AG09319 (cell line): ENCODE measurements around the gene UGT1A3.

ENCODE experiments used
- DNase-seq: peaks from one replicate; pipeline ENCODE4 v3.0.0-alpha.2; 2010; ENCODE audit warnings: low read depth; ENCODE audit errors: extremely low read depth
- CTCF ChIP-seq: IDR thresholded peaks from 2 replicates; pipeline ENCODE4 v1.5.1; 2011; ENCODE audit warnings: low read depth, mild to moderate bottlenecking, inconsistent platforms, low read length, moderate library complexity

Gene UGT1A3

GRCh38 chr2:233778030-233778429, 49.2 kb downstream of the UGT1A3 start, which contains the start of gene MROH2A:
MROH2A (plus strand) TSS chr2:233778330; CDS start chr2:233779359, 1,029 bp downstream.
- DNase-seq, result no peak
- no peak for TF ChIP-seq CTCF

- DNase-seq, result no peak
- TF ChIP-seq CTCF, result no peak
Measured at GRCh38 chr2:233779722-233780121, 50.9 kb downstream of the UGT1A3 start.

- TF ChIP-seq CTCF, result no peak
- DNase-seq, result no peak
Measured at GRCh38 chr2:233780771-233781170, 51.9 kb downstream of the UGT1A3 start.

GRCh38 chr2:233789554-233789953, 60.7 kb downstream of the UGT1A3 start:
- DNase-seq, result no peak
- no peak for TF ChIP-seq CTCF

GRCh38 chr2:233791151-233791882, 62.5 kb downstream of the UGT1A3 start:
- no peak for TF ChIP-seq CTCF
- DNase-seq, result no peak

- no peak for TF ChIP-seq CTCF
- DNase-seq, result no peak
Measured at GRCh38 chr2:233791883-233792329, 63.1 kb downstream of the UGT1A3 start.

GRCh38 chr2:233792720-233793119, 63.9 kb downstream of the UGT1A3 start:
- DNase-seq, result no peak
- TF ChIP-seq CTCF, result no peak
